GM19351 (cell line): ENCODE data around the gene SGSM1.
A peak's percentile ranks its signal among the peaks of the same experiment; 100 is the strongest.

Experiments
- ATAC-seq: cut with Tn5 transposase; IDR thresholded peaks from one replicate; pipeline ENCODE4 v1.9.1; 2021; ENCODE audit warnings: mild to moderate bottlenecking, moderate library complexity; ENCODE audit not compliant: unreplicated experiment

Gene SGSM1

DNA sequence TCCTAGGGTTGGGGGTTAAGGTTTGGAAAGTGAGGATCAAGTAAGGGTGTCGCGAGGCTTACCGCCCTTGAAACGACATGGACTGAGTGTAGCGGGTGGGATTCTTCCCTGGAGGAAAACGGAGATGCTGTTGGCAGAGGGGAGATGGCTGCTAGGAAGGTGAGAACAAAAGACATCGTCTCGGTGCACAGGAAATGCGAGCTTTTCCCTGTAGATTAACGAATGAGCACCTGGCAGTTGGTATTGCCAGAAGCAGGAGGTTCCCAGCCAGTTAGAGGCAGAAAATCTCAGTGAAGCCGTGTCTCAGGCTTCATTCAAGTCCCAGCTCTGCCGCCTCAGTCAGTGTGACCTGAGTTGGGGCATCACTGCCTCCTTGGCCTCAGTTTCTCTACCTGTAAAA is 141.9 kb downstream of the SGSM1 start:
- no peak for ATAC-seq

DNA sequence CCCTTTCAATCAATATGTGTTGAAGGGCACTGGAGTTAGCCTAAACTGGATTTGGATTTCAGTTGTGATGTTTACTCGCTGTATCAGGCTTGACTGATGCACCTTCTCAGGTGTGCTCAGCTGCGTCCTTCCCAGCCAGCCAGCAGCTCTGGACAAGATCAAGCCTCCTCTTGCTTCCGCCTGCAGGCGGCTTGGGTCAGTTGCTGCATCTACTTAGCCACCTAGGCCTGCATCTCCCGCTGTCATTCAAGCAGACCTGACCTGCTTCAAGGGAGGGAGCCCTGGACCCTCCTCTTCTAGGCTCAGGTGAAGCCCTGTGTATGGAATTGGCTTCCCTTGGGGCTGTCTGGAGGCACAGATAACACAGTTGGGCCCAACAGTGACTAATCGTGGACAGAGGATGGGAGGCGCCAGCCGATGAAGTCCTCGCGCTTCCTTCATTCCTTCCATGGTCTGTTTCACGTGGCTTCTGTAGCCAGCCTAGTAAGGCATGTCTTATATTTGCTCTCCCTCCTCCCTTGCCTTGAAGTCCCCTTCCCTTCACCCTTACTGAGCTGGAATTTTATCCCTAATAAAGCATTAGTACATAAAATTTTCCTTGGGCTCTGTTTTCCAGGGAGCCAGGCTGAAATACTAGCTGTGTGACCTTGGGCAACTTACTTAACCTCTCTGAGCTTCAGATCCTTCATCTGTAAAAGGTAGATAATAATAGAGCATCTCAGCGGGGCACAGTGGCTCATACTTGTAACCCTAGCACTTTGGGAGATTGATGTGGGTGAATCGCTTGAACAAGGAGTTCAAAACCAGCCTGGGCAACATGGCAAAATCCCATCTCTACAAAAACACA is 142.6 kb downstream of the SGSM1 start:
- no peak for ATAC-seq

DNA sequence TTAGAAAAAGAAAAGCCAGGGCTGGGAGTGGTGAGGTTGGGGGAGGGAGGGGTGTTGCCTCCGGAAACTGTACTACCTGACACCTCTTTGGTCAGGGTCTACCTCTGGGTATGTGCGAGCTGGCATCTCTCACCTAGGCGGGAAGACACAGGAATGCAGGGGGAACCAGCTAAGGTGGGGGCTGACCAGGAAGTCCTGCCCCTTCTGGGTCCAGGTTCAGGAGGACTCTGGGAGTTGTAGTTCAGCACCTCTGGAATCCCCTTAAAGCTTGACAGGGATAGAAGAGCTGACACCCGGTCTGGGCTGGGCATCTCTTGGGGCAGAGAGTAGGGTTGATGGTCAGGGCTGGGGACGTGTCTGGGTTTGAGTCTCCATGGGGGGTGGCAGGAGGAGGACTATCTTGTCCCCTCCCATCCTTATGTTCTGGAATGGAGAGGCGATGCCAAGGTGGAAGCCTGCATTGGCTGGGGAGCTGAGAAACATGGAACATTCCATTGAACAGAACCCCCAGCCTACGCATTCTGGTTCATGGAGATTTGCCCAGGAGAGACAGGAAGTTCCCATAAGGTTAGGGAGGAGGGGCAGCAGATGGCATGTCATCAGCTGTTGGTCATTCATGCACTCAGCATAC is 144.4 kb downstream of the SGSM1 start:
- no peak for ATAC-seq

DNA sequence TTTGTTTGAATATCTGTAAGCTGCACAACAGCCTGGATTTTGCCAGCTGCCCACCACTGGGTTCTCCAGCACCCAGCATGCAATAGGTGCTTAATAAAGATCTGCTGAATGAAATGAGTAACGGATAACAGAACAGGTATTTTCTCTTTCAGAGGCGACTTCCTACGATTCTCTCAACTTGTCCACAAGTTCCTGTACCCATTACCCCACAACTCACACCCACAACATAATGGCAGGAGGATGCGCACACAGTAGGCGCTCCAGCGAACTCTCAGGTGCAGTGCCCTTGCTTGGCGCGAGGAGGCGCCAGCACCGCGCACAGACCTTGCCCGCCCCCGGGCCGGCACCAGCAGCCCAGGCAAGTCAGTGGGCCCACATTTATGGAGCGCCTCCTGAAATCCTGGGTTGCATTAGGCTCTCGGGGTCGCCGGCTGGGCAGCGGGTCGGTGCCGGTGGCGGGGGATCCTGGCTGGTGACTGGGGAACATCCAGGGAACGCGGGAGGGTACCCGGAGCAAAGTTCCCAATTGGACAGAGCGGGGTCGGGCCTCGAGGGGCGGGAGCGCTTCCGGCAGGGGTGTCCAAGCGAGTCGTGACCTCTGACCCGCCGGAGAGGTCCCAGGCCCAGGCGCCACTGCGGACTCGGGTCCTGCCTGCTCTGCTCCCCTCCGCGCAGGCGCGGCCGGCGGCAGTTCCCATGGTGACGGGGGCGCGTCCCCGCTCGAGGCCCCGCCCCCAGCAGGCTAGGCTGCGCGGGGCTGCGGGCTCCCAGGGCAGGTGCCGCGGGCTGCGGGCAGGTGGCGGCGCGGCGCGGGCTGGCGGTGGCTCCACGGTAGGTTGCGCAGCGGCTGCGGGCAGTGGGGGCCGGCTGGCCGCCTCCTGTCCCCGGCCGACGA is 146.2 kb downstream of the SGSM1 start, which contains the start of gene KIAA1671:
KIAA1671 (plus strand) TSS at position 775 of the 895 bp plus-strand sequence. CDS start 75,284 bp downstream, outside the sequence.
- ATAC-seq, result peak; percentile 65

DNA sequence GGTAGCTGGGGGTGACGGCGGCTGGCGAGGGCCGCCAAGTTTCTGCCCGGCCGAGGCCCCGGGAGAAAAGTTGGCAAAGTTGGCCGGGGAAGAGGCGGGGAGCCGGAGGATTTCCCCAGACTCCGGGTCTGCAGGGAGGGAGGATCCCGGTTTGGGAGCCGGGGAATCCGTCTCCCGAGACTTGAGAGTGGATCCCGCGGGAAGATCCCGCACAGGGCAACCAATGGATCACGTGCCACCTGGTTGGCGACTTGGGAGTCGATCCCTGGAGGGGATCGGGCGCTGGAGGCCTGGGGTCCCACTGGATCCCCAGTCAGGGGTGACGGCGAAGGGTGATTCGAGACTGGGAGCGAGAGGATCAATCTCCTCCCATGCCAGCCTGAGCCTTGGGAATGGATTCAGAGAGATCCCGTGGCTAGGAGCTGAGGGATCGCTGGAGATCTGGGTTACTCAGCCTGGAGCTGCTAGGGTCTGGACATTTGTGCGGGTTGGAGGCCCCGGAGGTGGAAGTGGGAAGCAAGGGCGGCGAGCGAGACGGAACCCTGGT is 146.9 kb downstream of the SGSM1 start:
- ATAC-seq, result no peak

DNA sequence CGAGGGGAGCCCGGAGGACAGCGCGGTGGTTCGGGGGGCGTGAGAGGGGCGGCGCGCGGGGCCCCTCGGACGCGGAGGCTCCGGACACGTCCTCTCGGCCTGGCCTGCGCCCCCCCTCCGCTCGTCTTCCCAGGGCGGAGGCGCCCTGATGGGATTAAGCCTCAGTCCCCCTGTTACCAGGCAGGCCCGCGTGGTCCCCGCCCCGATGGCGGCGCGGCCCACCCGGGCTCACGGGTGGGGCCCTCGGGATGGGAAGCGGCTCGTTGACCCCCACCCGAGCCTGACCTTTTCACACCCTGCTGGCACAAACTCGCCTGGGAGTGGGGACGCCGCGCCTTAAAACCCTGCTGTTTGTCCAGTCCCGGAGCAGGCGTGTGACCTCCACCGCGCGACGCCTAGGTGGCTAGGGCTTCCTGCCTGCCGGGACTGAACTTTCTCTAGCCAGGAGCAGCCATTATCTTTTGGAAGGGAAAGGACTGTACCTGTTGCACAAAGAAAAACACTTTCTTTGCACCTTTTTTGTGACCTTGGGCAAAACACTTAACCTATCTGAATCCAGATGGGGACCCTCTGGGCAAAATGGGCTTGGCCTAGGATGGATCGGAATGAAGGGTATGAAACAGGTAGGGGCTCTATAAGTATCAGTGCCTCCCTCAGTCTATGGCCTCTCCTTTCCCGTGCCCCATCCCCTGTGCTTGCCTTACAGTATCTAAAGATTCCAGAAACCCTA is 147.5 kb downstream of the SGSM1 start:
- no peak for ATAC-seq

DNA sequence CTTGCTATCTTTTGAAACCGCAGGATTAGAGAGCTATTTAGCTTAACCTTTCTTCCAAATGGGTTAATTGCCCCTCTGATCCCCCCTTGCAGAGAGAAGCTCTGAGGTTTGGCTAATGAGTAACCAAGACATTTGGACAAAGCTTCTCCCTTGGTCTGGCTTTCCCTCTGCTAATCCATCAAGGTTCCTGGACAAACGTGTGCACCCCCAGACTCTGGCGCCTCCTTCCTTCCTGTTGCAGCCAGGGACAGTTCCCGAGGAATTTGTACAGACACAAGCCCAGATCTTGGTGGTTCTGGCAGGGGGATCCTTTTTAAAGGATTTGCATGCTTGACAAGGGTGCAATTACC is 148.1 kb downstream of the SGSM1 start:
- no peak for ATAC-seq

DNA sequence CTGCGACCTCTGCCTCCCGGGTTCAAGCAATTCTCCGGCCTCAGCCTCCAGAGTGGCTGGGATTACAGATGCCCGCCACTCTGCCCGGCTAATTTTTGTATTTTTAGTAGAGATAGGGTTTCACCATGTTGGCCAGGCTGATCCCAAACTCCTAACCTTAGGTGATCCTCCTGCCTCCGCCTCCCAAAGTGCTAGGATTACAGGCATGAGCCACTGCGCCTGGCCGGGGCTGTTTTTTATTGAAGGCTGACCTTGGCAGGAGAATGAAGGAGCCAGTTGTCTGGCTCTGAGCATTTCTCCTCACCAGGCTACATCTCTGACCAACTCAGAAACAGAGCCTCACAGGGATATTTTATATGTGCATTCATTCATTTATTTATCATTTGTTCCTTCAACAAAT is 148.8 kb downstream of the SGSM1 start:
- ATAC-seq, result no peak

DNA sequence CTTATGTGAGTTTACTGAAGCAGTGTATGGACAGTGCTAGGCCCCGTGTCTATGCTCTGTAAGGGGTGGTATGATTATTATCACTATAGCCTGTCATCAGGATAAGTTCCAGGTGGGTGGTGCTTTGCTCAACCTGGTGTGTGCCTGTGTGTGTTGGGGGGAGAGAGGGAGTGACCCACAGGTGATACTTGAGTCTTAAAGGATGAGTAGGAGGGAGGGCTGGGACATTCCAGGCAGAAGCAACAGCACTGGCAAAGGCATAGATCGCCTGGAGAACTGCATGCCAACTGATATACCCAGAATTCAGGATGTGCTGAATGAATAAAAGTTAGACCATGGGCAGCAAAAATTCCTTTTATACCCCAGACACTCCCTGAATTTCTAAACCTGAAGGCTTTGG is 151.0 kb downstream of the SGSM1 start:
- no peak for ATAC-seq

DNA sequence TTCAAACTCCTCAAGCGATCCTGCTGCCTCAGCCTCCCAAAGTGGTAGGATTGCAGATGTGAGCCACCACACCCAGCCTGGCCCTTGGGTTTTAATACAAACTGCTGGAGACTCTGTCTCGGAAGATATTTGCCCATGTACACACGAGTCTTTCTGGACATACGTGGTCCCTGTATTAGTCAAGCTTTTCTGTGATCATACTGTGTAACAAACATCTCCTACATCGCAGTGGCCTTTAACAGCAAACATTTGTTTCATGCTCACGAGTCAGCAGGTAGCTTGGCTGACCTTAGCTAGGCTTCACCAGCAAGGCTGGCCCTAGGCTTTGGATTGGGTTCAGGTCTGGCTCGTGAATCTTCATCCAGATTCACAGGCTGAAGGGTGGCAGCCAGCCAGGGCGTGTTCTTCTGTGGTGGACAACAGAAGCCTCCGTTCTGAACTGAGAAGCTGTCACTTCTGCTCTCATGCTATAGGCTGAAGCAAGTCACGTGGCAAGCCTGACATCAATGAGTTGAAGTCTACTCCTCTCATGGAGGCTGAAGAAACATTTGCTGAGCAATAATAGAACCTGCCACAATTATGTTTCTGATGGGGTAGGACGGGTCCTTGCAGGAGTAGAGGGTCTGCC is 155.3 kb downstream of the SGSM1 start:
- ATAC-seq, result no peak

DNA sequence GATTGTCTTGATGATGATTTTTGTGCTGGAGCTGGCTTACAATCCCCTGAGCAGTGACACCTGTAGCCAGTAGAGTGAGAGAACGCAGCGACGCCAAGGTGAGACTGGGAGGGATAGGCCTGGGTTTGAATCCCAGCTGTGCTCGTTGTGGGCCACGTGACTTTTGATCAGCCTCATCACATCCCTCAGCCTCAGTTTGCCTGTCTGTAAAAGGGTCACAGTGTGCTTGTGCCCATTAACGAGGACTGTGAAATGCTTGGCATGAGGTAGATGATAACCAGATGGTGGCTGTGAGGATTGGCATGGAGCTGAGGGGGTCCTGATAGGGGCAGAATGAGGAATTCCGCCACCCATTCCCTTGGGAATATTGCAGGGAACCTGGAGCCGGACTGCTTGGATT is 156.1 kb downstream of the SGSM1 start:
- no peak for ATAC-seq

DNA sequence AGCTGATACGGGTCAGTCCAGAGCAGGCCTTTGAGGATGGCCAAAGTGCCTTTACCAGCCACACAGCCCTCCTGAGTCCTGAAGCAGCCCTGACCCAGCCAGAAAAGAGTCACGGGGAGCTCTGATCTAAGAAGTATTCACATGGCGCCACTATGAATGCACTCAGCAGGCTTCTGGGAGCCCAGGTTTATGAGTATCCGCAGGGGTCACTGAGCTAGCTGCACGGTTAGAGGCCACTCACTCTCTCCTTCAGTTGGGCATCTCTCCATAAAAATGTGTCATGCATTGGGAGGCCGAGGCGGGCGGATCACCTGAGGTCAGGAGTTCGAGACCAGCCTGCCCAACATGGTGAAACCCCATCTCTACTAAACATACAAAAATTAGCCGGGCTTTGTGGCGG is 156.8 kb downstream of the SGSM1 start:
- no peak for ATAC-seq

DNA sequence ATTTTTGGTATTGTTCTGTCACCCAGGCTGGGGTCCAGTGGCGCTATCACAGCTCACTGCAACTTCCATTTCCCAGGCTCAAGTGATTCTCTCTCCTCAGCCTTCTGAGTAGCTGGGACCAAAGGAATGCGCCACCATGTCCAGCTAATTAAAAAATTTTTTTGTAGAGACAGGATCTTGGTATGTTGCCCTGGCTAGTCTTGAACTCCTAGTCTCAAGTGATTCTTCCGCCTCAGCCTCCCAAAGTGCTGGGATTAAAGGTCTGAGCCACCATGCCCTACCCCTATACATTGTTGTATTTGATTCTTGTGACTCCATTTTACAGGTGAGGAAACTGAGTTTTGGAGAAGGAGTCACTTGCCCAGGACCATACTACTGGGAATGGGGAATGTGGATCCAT is 158.4 kb downstream of the SGSM1 start:
- no peak for ATAC-seq

DNA sequence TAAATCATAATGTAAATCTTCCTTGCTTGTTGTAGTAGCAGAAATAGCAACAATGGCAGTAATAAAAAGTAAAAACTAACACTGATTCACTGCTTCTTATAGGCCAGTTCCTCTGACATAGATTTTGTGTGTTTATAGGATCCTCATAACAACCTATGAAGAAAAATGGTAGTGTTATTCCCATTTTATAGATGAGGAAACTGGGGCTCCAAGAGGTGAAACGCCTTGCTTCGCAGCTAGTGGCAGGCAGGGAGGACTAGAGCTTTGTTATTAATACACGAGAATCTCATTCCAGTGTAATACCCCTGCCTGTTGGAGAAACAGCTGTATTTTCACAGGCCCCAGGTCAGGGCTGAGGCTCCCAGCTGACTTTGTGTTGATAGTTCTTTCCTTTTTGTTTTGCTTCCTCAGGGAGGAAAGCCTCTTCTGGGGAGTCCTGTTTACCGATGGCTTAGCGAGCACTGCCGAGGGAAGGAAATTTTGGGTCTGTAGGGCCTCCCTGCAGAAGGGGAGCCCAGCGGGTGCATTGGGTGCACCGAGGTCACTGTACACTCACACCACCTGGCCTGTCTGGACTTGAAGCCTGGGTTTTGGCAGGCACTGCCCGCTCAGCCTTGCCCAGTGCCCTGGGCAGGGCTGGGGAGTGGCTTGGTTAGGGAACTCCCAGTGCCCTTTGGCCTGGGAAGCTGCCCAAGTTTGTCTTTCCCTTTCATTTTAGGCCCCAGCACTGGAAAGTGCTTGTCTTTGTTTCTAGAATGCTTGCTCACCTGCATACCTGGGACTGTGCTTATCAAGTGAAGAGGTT is 160.0 kb downstream of the SGSM1 start:
- ATAC-seq, result no peak

DNA sequence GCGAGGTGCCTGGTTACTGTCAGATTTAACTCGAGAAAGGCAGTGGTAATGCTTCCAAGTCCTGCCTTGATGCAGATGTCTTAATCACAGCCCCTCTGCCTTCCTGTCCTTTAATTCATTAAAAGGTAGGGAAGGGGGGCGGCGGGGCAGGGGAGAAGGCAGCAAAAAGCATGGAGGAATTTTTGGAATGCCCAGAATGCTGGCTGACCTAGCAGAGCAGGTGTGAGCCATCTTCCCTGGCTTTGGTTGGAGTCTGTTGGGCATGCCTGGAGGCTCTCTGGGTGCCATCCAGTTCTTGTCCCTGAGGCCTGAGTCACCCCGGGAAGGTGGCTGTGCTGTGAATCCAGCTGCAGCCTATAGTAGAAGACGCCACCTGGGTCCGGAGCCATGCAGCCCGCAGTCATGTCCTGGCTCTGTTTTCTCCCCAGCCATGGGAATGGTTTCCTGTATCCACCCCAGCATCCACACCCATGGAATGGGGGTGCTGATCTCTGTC is 162.1 kb downstream of the SGSM1 start:
- ATAC-seq, result no peak

DNA sequence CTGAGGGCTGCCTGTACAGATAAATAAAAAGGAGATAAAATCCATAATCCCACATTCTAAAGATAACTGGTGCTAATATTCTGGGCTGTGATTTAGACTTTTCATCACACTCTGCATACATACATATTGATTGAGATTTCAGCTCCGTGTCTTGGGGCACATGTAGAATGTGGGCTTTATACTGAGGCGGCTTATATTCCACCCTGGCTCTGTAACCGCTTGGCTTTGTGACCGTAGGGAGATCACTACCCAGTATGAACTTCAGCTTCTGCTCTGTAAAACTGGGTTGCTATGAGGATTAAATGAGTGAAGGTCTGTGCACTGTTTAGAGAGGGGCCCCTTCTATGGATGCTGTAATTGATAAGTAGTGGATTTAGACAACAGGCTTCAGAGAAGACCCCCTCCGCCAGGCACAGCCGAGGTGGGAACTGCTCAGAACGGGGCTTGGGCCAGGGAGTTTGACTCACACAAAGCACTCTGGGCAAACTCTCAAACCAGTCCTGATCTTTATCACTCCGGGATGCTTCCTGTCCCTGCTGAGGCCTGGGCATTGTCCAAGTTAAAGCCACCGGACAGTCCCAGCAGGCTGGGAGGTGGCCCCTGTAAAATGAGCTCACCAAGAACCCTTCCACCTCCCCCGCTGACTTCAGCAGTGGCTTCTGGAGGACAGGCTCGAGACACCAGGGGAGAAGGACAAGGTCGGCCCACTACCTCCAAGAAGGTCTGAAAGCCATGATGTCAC is 163.7 kb downstream of the SGSM1 start:
- no peak for ATAC-seq

DNA sequence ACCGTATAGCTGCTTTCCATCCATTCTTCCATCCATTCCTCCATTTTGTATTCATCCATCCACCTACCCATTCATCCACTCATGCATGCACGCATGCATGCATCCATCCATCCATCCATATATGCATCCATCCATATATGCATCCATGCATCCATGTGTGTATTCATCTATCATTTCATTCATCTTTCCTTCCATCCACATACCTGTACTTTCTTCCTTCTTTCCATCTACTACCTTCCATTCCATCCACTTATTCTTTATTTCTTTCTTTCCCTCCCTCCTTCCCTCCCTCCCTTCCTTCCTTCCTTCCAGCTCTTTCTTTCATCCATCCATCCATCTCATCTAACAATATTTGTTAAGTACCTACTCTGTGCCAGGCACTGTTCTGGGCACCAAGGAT is 166.4 kb downstream of the SGSM1 start:
- no peak for ATAC-seq

DNA sequence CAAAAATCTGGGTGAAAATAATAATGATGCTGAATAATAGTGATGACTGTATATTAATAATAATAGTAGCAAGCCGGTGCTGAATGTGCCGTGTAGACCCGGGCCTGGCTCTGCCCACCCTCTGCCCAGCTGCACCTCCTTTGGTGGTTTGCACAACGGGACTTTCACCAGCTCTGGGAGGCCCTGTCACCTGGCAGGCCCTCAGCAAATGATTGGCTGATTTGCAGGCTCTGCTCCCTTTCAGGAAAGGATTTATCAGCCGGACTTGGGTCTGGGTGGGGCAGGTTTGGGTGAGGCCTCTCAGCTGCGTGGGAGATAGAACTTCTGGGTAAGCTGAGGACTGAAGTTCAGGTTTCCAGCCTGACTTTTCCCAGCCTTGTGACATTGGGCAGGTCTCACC is 167.9 kb downstream of the SGSM1 start:
- no peak for ATAC-seq
